NCI-H446 treated with DMSO at 0.1 percent for 48 hours (cell line): ENCODE measurements around the gene CELA2A.
"Not testable (repeated sequence)": the region's sequence is repeated elsewhere in the genome, so short reads cannot be mapped to it uniquely, and the experiment has no call there.

Experiments
- DNase-seq: peaks from one replicate; lab custom pipeline; 2025; lab: John Stamatoyannopoulos, UW

CELA2A gene

DNA sequence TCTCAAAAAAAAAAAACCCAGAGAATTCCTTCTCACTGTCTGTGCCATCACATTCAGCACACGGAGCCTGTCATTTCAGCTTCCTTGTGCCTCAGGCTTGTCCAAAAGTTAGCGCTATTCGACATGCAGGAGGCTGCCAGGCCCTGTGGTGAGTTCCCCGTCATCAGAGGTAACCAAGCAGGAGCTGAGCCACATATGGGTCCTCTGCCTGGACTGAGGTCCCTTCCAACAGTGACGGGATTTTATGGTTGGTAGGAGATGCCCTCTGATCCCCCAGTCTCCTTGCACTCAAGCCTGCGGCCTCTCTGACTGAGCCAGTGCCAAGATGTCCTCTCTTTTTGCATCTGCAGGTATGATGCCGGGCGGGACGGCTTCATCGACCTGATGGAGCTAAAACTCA is 31.0 kb upstream of the CELA2A start:
- DNase-seq: no peak

DNA sequence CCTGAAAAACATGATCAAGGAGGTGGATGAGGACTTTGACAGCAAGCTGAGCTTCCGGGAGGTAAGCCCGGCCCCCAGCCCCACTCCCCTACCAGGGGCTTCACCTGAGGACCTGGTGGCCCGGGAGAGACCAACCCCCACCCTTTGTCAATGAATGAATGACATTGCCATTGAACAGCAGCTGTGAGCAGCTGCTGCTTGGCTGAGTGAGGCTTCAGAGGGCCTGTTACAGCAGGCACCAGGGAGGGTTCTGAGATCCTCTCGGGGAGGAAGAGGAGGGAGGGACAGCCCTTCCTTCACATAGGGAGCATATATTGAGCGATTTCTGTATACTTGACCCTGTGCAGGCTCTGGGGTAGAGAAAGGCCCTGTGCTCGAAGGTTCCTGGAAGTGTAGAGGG is 30.6 kb upstream of the CELA2A start:
- DNase-seq: no peak

GRCh38 chr1:15426492-15427279 is 29.8 kb upstream of the CELA2A start:
- no peak for DNase-seq

GRCh38 chr1:15427280-15427666 is 29.3 kb upstream of the CELA2A start:
- DNase-seq: no peak

- not testable (repeated sequence) for DNase-seq
Observed at GRCh38 chr1:15428252-15428651, 28.3 kb upstream of the CELA2A start.

- DNase-seq: no peak
Observed at GRCh38 chr1:15428815-15429435, 27.6 kb upstream of the CELA2A start.

DNA sequence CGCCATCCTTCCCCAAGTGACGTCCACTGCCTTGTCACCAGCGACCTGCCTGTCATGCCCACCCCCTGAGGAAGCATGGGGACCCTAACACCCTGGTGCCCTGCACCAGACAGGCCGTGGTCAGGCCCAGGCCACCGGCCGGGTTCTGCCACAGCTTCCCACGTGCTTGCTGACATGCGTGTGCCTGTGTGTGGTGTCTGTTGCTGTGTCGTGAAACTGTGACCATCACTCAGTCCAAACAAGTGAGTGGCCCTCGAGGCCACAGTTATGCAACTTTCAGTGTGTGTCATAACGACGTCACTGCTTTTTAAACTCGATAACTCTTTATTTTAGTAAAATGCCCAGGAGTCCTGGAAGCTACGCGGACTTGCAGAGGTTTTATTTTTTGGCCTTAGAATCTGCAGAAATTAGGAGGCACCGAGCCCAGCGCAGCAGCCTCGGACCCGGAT is 26.8 kb upstream of the CELA2A start:
- DNase-seq: no peak

DNA sequence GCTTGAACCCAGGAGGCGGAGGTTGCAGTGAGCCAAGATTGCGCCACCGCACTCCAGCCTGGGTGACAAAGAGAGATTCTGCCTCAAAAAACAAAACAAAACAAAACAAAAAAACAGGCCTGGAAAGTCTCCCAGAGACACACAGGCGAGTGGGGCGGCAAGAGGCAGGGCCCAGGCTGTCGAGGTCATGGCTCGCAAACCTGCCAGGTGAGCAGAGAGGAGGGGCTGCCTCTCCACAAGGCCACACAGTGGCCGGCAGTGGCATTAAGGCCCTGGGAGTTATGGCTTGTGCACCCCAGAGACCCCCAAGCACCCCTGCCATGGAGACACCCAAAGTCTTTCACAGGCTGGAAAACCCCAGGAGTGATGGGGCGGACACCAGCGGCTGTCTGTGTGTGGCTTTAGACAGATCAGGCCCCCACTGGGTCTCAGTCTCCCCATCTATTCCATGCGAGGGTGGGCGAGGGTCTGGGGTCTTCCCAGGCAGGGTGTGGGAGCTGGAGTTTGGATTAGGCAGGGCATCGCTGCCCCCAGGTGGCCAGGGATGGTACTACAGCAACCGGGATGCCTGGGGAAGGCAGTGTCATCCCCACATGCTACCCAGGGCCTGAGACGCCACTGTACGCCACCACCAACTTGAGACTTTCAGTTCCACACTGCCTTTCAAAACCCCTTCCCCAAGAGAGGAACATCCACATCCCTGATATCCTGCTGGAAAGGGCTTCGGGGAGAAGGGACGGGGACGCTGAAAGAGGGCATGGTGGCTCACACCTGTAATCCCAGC is 25.6 kb upstream of the CELA2A start:
- no peak for DNase-seq

GRCh38 chr1:15431571-15431948 is 25.0 kb upstream of the CELA2A start:
- DNase-seq: no peak

DNA sequence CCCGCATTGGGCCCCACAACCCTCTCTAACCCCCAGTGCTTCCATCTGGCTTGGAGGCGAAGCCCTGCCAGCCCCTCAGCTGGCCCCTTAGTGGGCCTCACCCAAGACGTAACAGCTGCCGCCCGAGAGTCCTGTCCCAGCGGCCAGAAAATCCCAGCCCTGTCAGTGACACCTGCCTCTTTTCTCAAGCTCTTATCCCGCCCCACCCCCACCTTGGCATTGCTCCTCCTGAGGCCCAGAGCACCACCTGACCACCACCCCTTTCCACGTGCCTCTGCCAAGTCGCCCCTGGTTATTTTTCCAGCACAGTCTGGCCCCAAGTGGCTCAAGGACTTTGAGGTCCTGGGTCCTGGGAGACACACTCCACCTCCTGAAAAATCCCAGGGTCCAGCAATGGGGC is 24.2 kb upstream of the CELA2A start:
- DNase-seq: no peak

DNA sequence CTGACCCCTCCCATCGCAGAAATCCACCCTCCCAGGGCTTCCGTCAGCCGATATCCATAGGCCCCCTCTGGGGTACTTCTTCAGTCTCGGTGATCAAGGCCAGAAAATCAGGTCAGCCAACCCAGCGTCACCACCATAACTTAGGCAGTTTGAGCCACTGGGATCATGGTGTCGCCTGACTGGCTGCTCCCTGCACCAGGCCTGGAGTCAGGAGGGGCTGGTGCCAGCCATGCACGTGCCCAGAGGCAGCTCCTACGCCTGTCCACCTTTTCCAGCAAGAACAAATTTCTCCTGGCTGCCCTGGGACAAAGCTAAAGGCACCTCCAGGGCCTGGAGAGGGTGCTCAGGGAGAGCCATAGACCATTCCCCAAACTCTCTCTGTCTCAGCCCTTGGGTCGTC is 23.1 kb upstream of the CELA2A start:
- DNase-seq: no peak

- not testable (repeated sequence) for DNase-seq
Observed at GRCh38 chr1:15434739-15435138, 21.8 kb upstream of the CELA2A start.

- no peak for DNase-seq
Observed at GRCh38 chr1:15435239-15436077, 21.1 kb upstream of the CELA2A start.

DNA sequence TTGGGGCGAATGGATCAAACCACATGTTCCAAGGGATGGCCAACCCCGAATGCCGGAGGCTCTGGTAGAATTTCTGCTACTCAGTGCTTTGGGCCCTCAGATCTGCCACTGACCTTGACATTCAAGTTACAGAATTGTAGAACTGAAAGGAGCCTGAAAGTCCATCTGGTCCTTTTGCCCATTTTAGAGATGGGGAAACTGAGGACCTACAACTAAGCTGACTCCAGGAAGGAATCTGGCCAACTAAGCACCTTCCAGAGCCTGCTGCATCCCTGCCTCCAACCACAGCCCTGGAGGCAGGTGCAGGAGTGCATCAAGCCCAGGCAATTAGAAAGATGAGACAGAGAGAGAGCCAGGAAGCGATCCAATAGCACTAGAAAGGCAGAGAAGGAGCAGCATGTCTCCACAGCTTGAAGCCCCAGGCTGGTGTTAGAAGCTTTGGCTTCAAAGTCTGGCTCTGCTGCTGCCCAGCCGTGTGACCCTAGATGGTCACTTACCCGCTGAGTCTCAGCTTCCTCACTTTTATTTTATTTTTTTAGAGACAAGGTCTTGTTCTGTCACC is 19.6 kb upstream of the CELA2A start:
- no peak for DNase-seq

DNA sequence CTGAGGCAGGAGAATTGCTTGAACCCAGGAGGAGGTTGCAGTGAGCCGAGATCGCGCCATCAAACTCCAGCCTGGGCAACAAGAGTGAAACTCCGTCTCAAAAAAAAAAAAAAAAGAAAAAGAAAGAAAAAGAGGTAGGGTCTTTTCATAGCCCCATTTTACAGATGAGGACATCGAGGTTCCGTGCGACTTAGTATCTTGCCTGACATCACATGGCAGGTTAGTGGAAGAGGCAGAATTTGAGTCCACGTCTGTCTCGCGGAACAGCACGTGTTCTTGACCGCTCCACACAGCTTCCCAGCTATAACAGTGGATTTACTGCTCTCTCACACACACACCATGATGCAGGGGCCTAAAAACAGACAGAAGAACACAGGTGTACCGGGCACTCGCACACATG is 17.2 kb upstream of the CELA2A start:
- DNase-seq: no peak

DNA sequence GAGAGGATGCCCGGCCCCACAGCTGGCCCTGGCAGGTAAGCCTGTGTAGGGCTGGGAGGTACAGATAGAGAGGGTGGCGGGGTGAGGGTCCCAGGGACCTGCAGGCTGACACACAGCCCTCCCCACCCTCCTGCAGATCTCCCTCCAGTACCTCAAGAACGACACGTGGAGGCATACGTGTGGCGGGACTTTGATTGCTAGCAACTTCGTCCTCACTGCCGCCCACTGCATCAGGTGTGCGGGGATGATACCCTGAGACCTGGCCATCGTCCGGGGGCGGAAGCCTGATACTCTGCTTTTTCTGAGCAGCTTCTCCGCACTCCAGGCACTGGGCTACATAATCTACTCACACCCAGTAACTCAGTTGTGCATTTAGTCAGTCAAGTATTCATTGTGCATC is 16.2 kb upstream of the CELA2A start:
- DNase-seq: no peak

DNA sequence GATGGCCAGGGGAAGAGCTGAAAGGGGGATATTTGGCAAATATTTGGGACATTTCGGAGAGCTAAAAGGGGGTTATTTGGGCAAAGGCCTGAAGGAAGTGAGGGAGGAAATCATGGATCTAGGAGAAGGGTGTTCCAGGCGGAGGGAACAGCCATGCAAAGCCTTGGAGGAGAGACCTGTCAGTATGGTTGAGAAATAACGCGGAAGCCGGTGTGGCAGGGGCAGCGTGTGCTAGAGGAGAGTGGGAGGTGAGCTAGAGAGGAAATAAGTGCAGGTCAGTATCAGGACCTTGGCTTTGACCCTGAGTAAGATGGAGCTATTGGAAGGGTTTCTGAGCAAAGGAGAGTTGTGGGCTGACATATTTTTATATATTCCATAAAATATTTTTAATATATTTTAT is 15.3 kb upstream of the CELA2A start:
- no peak for DNase-seq

- DNase-seq: no peak
Observed at GRCh38 chr1:15442119-15442518, 14.4 kb upstream of the CELA2A start.

DNA sequence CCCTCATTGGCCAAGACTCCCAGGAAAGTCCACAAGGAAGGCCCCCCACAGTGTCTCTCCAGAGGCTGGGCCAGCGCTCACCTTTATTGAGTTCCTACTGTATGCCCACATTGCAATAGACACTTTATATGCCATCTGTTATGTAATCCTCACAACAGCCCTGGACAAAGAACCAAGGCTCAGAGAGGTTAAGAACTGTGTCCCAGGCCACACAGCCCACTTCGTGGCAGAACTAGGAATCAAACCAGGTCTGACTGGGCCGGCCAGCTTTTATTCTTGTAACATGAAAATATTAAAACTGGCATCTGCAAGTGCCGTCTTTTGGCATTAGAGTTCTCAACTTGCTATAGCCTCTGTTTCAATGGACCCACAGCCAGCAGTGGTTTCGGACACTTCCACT is 13.8 kb upstream of the CELA2A start:
- no peak for DNase-seq

GRCh38 chr1:15443281-15443680 is 13.3 kb upstream of the CELA2A start:
- DNase-seq: no peak

- DNase-seq: no peak
Observed at GRCh38 chr1:15444468-15445389, 11.8 kb upstream of the CELA2A start.
